ENCODE data around the gene HOXC12. TPM values are rescaled to one million over a fixed set of nuclear protein-coding genes. Genes with fewer than 3 reads are reported as not detected.

The HOXC12 gene
- total RNA-seq, 4 donors from 2014 or later, result not detected

GRCh38 chr12:53953831-53954693 is 641 bp upstream of the HOXC12 start:
- DNase-seq (no peak), ATAC-seq (no peak)
- intact Hi-C loops (cut with DNase I; ENCODE audit: low total_unique reads), result no loop called here
- in situ Hi-C loops (cut with MboI; ENCODE audit: low sequenced_read_pairs in 4 of 4), result no loop called here
- Histone ChIP-seq H3K36me3 (no peaks in the 10 kb centered on the region), H3K27me3 (peaks cover 90 to 100% (median 90%) of the 10 kb centered on the region in 3 donors), H3K27ac (no peak overlapping the region), H3K9me3 (no peaks in the 10 kb centered on the region), H3K4me3 (peak overlapping the region in 1 of 4 donors; percentile 10), H3K4me1 (no peaks in the 10 kb centered on the region)
- TF ChIP-seq CTCF (IDR thresholded peaks at IDR 0.05 in 4 of 5, conservative IDR thresholded peaks at IDR 0.05 in 1 of 5), result no peak
- no peak for TF ChIP-seq POLR2A (IDR thresholded peaks at IDR 0.05)

- H3K36me3 ChIP-seq, result no peaks in the 10 kb centered on the region
- H3K27me3 ChIP-seq, result peaks cover 92 to 100% (median 94%) of the 10 kb centered on the region in 3 donors
- H3K27ac ChIP-seq, result no peak overlapping the region
- in situ Hi-C loops (cut with MboI; ENCODE audit: low sequenced_read_pairs in 4 of 4), result no loop called here
- no peaks in the 10 kb centered on the region for H3K9me3 ChIP-seq
- peak overlapping the region in 3 of 4 donors; percentile 10 to 34 (median 17) for H3K4me3 ChIP-seq
- no peaks in the 10 kb centered on the region for H3K4me1 ChIP-seq
- ATAC-seq, result no peak
- no peak for DNase-seq
- intact Hi-C loops (cut with DNase I; ENCODE audit: low total_unique reads), result no loop called here
- TF ChIP-seq CTCF (IDR thresholded peaks at IDR 0.05 in 4 of 5, conservative IDR thresholded peaks at IDR 0.05 in 1 of 5), result no peak
- no peak for TF ChIP-seq POLR2A (IDR thresholded peaks at IDR 0.05)
Observed at GRCh38 chr12:53955036-53955775, 503 bp downstream of the HOXC12 start.

- no peak overlapping the region for H3K27ac ChIP-seq
- no peak for ATAC-seq
- H3K36me3 ChIP-seq, result no peaks in the 10 kb centered on the region
- no peak overlapping the region for H3K4me3 ChIP-seq
- peaks cover 92 to 100% (median 94%) of the 10 kb centered on the region in 3 donors for H3K27me3 ChIP-seq
- intact Hi-C loops (cut with DNase I; ENCODE audit: low total_unique reads), result no loop called here
- in situ Hi-C loops (cut with MboI; ENCODE audit: low sequenced_read_pairs in 4 of 4), result no loop called here
- no peaks in the 10 kb centered on the region for H3K4me1 ChIP-seq
- no peak for TF ChIP-seq CTCF (IDR thresholded peaks at IDR 0.05 in 4 of 5, conservative IDR thresholded peaks at IDR 0.05 in 1 of 5)
- TF ChIP-seq POLR2A (IDR thresholded peaks at IDR 0.05), result no peak
- no peaks in the 10 kb centered on the region for H3K9me3 ChIP-seq
- no peak for DNase-seq
Observed at GRCh38 chr12:53955776-53956250, 1.1 kb downstream of the HOXC12 start.

- Histone ChIP-seq H3K4me3 (no peak overlapping the region), H3K4me1 (no peaks in the 10 kb centered on the region), H3K9me3 (no peaks in the 10 kb centered on the region), H3K27ac (no peak overlapping the region), H3K27me3 (peaks cover 92 to 100% (median 92%) of the 10 kb centered on the region in 3 donors), H3K36me3 (no peaks in the 10 kb centered on the region)
- DNase-seq (no peak), ATAC-seq (no peak)
- TF ChIP-seq POLR2A (IDR thresholded peaks at IDR 0.05), result no peak
- TF ChIP-seq CTCF (IDR thresholded peaks at IDR 0.05 in 4 of 5, conservative IDR thresholded peaks at IDR 0.05 in 1 of 5), result no peak
- in situ Hi-C loops (cut with MboI; ENCODE audit: low sequenced_read_pairs in 4 of 4) (no loop called here), intact Hi-C loops (cut with DNase I; ENCODE audit: low total_unique reads) (no loop called here)
Observed at GRCh38 chr12:53956251-53956887, 1.7 kb downstream of the HOXC12 start.

All from gastrocnemius medialis (tissue), 4 donors.